NCI-H2081 (cell line): Measurements from ENCODE around the gene GALNTL6.

Source experiments
- DNase-seq, 2 experiments: peaks; one replicate each; lab custom pipeline; 2025; lab: John Stamatoyannopoulos, UW

Gene GALNTL6

GRCh38 chr4:171880136-171880535 lies 66.9 kb downstream of the GALNTL6 start:
- DNase-seq = no peak

GRCh38 chr4:171889681-171890080 lies 76.5 kb downstream of the GALNTL6 start:
- DNase-seq = no peak

GRCh38 chr4:171891038-171891437 lies 77.8 kb downstream of the GALNTL6 start:
- no peak for DNase-seq

GRCh38 chr4:171896426-171896825 lies 83.2 kb downstream of the GALNTL6 start:
- DNase-seq = no peak

- DNase-seq = no peak
Observed at GRCh38 chr4:171919314-171919713, 106.1 kb downstream of the GALNTL6 start.

GRCh38 chr4:171920901-171921300 lies 107.7 kb downstream of the GALNTL6 start:
- no peak for DNase-seq

- peak; percentile 26 to 82 for DNase-seq
Observed at GRCh38 chr4:171924746-171925376, 111.7 kb downstream of the GALNTL6 start.

- DNase-seq = no peak
Observed at GRCh38 chr4:171928336-171928735, 115.1 kb downstream of the GALNTL6 start.

GRCh38 chr4:171929477-171929876 lies 116.3 kb downstream of the GALNTL6 start:
- no peak for DNase-seq

- no peak for DNase-seq
Observed at GRCh38 chr4:171929907-171930306, 116.7 kb downstream of the GALNTL6 start.

- no peak for DNase-seq
Observed at GRCh38 chr4:171932238-171932637, 119.0 kb downstream of the GALNTL6 start.

GRCh38 chr4:171940656-171941055 lies 127.5 kb downstream of the GALNTL6 start:
- no peak for DNase-seq

GRCh38 chr4:171947400-171947799 lies 134.2 kb downstream of the GALNTL6 start:
- no peak for DNase-seq

GRCh38 chr4:171948038-171948437 lies 134.8 kb downstream of the GALNTL6 start:
- DNase-seq = no peak

- no peak for DNase-seq
Observed at GRCh38 chr4:171954650-171955049, 141.4 kb downstream of the GALNTL6 start.

- no peak for DNase-seq
Observed at GRCh38 chr4:171956678-171957077, 143.5 kb downstream of the GALNTL6 start.

- no peak for DNase-seq
Observed at GRCh38 chr4:171962110-171962509, 148.9 kb downstream of the GALNTL6 start.

- no peak for DNase-seq
Observed at GRCh38 chr4:171966356-171966755, 153.2 kb downstream of the GALNTL6 start.

GRCh38 chr4:171978216-171978615 lies 165.0 kb downstream of the GALNTL6 start:
- DNase-seq = no peak

- no peak for DNase-seq
Observed at GRCh38 chr4:171979461-171979860, 166.3 kb downstream of the GALNTL6 start.

- no peak for DNase-seq
Observed at GRCh38 chr4:171981185-171981584, 168.0 kb downstream of the GALNTL6 start.

- no peak for DNase-seq
Observed at GRCh38 chr4:171983935-171984805, 171.0 kb downstream of the GALNTL6 start.

- DNase-seq = no peak
Observed at GRCh38 chr4:171985129-171985528, 171.9 kb downstream of the GALNTL6 start.
